ENCODE data around the gene CLDN24.

DNA sequence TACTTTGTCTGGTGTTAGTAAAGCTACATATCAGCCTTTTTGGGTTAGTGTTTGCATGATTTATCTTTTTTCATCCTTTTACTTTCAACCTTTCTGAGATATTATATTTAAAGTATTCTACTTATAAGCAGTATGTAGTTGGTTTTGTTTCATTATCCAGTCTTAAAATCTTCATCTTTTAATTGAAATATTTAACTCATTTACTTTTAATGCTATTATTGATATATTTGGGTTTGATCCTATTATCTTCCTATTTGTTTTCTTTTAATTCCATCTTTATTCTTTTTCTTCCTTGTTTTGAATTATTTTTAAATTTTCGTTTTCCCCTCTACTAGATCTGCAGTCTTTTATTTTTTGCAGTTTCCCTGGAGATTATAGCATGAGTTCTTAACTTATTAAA, 46.1 kb downstream of the CLDN24 start:
- TF ChIP-seq, protein P1, sequence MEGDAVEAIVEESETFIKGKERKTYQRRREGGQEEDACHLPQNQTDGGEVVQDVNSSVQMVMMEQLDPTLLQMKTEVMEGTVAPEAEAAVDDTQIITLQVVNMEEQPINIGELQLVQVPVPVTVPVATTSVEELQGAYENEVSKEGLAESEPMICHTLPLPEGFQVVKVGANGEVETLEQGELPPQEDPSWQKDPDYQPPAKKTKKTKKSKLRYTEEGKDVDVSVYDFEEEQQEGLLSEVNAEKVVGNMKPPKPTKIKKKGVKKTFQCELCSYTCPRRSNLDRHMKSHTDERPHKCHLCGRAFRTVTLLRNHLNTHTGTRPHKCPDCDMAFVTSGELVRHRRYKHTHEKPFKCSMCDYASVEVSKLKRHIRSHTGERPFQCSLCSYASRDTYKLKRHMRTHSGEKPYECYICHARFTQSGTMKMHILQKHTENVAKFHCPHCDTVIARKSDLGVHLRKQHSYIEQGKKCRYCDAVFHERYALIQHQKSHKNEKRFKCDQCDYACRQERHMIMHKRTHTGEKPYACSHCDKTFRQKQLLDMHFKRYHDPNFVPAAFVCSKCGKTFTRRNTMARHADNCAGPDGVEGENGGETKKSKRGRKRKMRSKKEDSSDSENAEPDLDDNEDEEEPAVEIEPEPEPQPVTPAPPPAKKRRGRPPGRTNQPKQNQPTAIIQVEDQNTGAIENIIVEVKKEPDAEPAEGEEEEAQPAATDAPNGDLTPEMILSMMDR (IDR thresholded peaks at IDR 0.05 in 4 of 5, conservative IDR thresholded peaks at IDR 0.05 in 1 of 5) = no peak
- TF ChIP-seq POLR2A (IDR thresholded peaks at IDR 0.05) = no peak

Data from gastrocnemius medialis (tissue), 4 donors.